ENCODE measurements around the gene LSM12.

LSM12 gene

DNA sequence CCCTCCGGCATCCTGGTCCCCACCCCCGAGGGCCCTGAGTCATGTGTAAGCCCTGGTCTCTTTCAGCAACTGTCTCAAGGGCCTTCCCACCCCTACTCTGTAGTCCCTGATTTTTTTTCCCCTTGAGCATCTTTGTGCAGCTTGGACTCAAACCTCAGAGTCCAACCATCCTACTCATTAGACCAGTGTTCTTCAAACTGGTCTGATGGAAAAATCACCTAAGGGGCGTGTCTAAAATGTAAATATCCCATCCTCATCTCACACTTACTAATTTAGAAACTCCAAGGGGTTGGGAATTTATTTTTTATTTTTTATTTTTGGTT lies 4.7 kb upstream of the LSM12 start:
- FAIRE-seq: no peak

DNA sequence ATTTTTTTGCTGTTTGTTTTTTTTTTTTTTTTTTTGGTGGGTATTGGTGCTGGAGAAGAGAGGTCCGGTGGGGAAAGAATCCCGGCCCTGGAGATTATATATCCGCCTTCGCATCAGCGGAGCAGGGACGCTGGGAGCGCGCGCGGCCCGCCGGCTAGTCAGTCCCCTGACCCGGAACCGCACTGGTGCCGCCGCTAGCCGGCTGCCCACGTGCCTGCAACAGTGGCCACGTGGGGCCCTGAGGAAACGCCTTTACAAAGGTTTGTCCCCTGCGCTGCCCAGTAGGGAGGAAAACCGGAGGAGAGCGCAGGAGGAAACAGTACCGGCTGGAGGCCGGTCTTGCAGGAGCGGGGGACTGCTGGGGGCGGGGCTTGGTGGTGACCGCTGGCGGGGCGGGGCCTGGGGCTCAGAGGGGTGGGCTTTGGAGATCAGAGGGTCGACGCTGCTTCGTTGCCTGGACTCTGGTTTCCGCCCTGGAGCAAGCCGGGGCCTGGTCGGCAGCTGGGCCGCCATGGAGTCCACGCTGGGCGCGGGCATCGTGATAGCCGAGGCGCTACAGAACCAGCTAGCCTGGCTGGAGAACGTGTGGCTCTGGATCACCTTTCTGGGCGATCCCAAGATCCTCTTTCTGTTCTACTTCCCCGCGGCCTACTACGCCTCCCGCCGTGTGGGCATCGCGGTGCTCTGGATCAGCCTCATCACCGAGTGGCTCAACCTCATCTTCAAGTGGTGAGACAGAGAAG lies 4.2 kb upstream of the LSM12 start, which contains the start of gene G6PC3:
G6PC3 (plus strand) TSS at position 281 of the 743 bp plus-strand sequence; CDS start at position 512, 231 bp downstream.
- peak; percentile 95 for DNase-seq (ENCODE audit: insufficient read length)
- no peak; the same call in 1 of the 2 replicates for TF ChIP-seq TAF1 (IDR thresholded peaks at IDR 0.05; ENCODE audit: borderline replicate concordance, low read depth, low read length)
- TF ChIP-seq POLR2A (IDR thresholded peaks at IDR 0.05; ENCODE audit: low read depth, low read length): peak; percentile 81
- TF ChIP-seq POLR2AphosphoS5 (IDR thresholded peaks at IDR 0.05; ENCODE audit: low read depth, low read length): peak; percentile 79
- FAIRE-seq: peak; percentile 93

More for the DNA sequence above, 4.7 kb upstream of the LSM12 start:
- no peak for DNase-seq (ENCODE audit: insufficient read length)
- no peak for TF ChIP-seq TAF1 (IDR thresholded peaks at IDR 0.05; ENCODE audit: borderline replicate concordance, low read depth, low read length)
- TF ChIP-seq POLR2AphosphoS5 (IDR thresholded peaks at IDR 0.05; ENCODE audit: low read depth, low read length): no peak
- TF ChIP-seq POLR2A (IDR thresholded peaks at IDR 0.05; ENCODE audit: low read depth, low read length): no peak

DNA sequence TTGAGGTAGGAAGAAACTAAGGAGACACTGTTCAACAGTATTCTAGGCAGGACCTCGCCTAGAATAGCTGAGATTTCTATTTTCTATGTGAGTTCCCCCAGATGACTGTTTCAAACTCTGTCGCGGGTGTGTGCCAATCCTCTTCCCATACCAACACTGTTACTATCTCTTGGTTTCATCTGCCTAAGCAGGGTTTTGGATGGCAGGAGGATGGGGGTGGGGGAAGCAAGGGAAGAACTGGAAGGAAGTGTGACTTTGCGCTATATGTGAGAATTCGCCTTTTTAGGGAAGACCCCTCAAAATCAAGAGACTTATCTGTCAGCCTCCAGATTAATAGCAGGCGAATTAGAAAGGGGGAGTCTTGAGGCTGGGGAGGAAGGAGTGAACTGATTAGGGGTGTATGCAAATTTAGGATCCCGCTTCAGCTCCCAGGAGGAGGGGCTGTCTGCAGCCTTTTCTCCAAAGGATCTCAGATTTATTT lies 3.5 kb upstream of the LSM12 start:
- no peak for DNase-seq (ENCODE audit: insufficient read length)
- TF ChIP-seq TAF1 (IDR thresholded peaks at IDR 0.05; ENCODE audit: borderline replicate concordance, low read depth, low read length) (no peak), POLR2A (IDR thresholded peaks at IDR 0.05; ENCODE audit: low read depth, low read length) (no peak), POLR2AphosphoS5 (IDR thresholded peaks at IDR 0.05; ENCODE audit: low read depth, low read length) (no peak)
- no peak for FAIRE-seq

DNA sequence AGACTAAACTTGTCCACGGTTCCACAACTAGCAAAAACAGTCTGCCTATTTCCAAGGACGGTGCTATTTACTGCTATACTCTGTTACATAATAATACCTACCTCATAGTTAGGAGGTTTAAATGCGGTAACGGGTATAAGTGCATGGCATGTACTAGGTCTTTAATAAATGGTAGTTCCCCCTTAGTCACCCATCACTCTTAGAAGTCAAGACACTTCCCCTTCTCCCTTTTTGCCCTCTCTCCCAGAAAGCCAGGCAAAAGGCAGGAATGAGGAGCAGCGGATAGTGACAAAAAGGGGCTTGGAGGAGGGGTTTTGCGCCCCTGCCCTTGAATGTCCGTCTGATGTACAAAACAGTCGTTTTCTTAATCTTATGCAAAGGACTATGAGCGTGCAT lies 1.1 kb upstream of the LSM12 start:
- no peak for FAIRE-seq
- no peak for TF ChIP-seq POLR2A (IDR thresholded peaks at IDR 0.05; ENCODE audit: low read depth, low read length)
- TF ChIP-seq POLR2AphosphoS5 (IDR thresholded peaks at IDR 0.05; ENCODE audit: low read depth, low read length): no peak
- no peak for TF ChIP-seq TAF1 (IDR thresholded peaks at IDR 0.05; ENCODE audit: borderline replicate concordance, low read depth, low read length)
- DNase-seq (ENCODE audit: insufficient read length): no peak

DNA sequence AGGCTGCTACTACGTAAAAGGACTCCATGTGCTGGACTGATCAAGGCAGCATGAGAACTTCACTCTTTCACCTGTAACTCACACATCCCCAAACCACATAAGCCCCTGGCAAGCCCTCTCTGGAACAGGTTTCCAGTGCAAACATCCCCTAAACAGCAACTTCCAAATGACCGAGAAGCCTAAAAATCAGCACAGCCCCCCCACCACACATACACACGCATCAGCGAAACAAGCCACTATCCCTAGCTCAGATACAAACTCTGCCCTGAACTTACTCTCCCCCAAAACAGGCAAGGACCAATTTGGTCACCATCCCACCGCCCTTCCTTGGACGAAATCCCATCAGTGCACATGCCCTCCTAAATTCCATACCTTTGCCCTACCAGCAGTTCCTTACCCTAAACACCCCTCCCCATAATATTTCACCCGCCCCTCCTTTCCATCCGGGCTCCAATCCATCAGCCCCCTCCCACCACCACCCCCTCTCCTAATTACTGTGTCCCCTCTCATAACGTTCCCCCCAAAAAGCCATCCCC lies 735 bp downstream of the LSM12 start:
- FAIRE-seq: no peak

DNA sequence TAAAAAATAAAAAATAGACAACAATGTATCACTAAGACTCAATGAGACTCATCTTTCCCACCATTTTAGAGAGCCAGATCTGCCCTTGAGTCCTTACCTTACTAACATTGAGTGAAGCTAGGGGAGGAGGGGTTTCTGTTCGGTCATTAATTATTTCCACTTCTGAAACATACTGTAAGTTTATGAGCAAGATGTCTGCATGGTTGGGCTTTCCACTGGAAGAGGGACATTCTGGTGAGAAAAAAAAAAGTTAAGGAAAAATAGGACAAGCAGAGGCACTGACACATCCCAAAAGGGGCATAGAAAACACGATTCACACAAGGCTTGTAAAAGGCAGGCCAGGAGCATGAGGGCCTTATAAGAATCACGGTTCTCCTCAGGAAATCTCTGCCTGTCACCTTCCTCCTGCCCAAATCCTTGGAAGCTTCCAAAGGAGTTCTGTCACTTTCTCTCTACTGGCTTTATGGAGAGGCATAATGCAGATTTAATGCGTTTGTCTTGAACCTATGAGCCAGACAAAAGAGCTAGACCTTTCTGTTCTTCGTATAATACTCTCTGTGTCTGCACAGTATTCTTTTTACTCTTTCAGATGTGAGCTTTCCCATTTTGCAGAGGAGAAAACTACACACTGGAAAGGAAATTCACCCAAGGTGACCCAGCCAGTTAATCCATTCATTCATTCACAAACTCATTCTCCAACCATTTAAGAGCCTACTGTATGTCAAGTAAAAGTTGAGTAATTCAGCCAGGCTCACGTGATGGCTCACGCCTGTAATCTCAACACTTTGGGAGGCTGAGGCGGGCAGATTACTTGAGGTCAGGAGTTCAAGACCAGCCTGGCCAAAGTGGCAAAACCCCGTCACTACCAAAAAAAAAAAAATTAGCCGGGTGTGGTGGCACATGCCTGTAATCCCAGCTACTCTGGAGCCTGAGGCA lies 2.5 kb downstream of the LSM12 start:
- no peak for DNase-seq (ENCODE audit: insufficient read length)
- FAIRE-seq: no peak
- TF ChIP-seq POLR2AphosphoS5 (IDR thresholded peaks at IDR 0.05; ENCODE audit: low read depth, low read length) (no peak), POLR2A (IDR thresholded peaks at IDR 0.05; ENCODE audit: low read depth, low read length) (no peak), TAF1 (IDR thresholded peaks at IDR 0.05; ENCODE audit: borderline replicate concordance, low read depth, low read length) (no peak)

More for the DNA sequence above, 735 bp downstream of the LSM12 start:
- DNase-seq (ENCODE audit: insufficient read length): no peak
- TF ChIP-seq POLR2AphosphoS5 (IDR thresholded peaks at IDR 0.05; ENCODE audit: low read depth, low read length): no peak
- TF ChIP-seq TAF1 (IDR thresholded peaks at IDR 0.05; ENCODE audit: borderline replicate concordance, low read depth, low read length): no peak
- TF ChIP-seq POLR2A (IDR thresholded peaks at IDR 0.05; ENCODE audit: low read depth, low read length): no peak

DNA sequence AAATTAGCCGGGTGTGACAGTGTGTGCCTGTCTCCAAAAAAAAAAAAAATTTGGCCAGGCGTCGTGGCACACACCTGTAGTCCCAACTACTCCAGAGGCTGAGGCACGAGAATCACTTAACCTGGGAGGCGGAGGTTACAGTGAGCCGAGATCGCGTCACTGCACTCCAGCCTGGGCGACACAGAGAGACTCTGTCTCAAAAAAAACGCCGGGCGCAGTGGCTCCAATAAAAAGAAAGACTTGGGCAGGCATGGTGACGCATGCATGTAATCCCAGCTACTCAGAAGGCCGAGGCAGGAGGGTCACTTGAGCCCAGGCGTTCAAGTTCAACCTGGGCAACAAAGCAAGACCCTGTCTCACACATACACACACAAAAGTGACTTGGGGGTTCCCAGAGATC lies 3.6 kb downstream of the LSM12 start:
- no peak for FAIRE-seq
- TF ChIP-seq POLR2A (IDR thresholded peaks at IDR 0.05; ENCODE audit: low read depth, low read length) (no peak), POLR2AphosphoS5 (IDR thresholded peaks at IDR 0.05; ENCODE audit: low read depth, low read length) (no peak), TAF1 (IDR thresholded peaks at IDR 0.05; ENCODE audit: borderline replicate concordance, low read depth, low read length) (no peak)
- DNase-seq (ENCODE audit: insufficient read length): no peak

DNA sequence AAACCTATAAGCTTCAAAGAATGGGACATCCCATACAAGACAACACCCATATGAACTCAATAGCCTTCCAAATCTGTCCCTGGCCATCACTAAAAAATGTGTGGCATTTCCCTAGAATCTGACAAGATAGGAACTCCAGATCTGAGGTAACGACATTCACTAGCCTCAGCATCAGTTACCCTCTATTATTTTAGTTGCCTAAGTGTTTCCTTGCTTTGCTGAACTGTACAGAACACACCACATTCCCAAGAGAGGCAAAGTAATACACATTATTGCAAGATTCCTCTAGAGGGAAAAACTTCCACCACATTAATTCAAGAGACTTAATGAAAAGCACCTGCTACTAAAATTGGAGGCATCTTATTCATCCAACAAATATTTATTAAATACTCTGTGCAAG lies 5.0 kb downstream of the LSM12 start:
- DNase-seq (ENCODE audit: insufficient read length) (no peak), FAIRE-seq (no peak)
- no peak for TF ChIP-seq POLR2AphosphoS5 (IDR thresholded peaks at IDR 0.05; ENCODE audit: low read depth, low read length)

DNA sequence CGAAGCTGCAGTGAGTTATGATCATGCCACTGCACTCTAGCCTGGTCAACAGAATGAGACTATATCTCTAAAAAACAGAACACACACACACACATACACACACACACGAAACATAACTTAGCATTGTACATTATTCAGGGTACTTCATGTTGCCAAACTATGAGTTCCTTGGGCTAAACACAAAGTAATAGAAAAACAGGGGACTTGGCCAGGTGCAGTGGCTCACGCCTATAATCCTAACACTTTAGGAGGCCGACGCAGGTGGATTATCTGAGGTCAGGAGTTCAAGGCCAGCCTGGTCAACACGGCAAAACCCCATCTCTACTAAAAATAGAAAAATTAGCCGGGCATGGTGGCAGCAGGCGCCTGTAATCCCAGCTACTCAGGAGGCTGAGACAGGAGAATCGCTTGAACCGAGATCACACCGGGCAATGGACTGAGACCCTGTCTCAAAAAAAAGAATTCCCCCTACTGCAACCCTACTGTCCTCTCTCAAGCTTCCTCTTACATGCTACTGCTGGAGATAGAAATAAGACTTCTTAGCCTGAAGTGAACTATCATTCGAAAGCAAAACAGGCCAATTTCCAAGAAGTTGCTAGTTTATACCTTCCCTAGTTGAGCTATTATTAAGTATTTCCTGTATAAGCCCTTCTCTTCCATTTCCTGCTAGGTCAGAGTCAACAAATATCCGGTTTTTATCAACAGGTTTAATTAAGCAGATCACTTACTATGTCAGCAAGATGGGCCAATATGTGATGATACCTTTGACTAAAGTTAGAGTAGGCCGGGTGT lies 7.2 kb downstream of the LSM12 start:
- TF ChIP-seq POLR2AphosphoS5 (IDR thresholded peaks at IDR 0.05; ENCODE audit: low read depth, low read length): no peak
- TF ChIP-seq POLR2A (IDR thresholded peaks at IDR 0.05; ENCODE audit: low read depth, low read length): no peak
- no peak for TF ChIP-seq TAF1 (IDR thresholded peaks at IDR 0.05; ENCODE audit: borderline replicate concordance, low read depth, low read length)
- no peak for DNase-seq (ENCODE audit: insufficient read length)
- FAIRE-seq: no peak

DNA sequence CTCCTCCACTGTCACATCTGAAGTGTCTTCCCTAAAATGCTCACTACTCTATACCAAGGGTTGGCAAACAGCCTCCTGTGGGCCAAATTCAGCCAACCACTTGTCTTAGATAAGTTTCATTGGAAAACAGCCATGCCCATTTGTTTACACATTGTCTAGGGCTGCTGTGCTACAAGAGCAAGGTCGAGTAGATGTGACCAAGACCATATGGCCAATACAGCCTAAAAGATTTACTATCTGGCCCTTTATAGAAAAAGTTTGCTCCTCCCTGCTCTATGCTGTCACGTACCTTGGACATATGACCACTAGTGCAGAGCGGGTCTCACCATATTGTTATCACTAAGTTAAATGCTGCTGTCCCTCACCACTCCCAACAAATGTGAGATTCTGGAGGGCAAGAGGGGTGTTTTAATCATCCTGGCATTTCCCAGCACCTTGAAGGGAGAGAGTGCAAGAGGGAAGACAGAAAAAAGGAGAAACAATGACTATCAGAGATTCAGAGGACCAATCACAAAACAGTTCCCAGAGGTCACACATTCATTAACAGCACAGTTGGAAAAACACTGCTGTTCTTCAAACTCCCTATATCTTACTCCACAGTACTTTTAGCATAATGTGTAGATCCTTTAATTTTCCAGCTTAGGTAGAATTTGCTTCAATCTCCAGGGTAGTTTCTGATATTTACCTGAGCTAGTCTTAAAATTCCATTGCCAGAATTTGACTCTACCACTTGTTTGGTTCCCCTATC lies 13.2 kb downstream of the LSM12 start:
- TF ChIP-seq TAF1 (IDR thresholded peaks at IDR 0.05; ENCODE audit: borderline replicate concordance, low read depth, low read length): no peak
- TF ChIP-seq POLR2AphosphoS5 (IDR thresholded peaks at IDR 0.05; ENCODE audit: low read depth, low read length): no peak
- no peak for TF ChIP-seq POLR2A (IDR thresholded peaks at IDR 0.05; ENCODE audit: low read depth, low read length)
- DNase-seq (ENCODE audit: insufficient read length) (no peak), FAIRE-seq (no peak)
